GM12892 (cell line): ENCODE data around the gene CFAP65.

Experiments used
- POLR2A ChIP-seq: IDR thresholded peaks from 2 replicates; pipeline ENCODE4 v1.6.1; 2011; ENCODE audit warnings: low read depth, low read length, control low read depth
- POLR2AphosphoS5 ChIP-seq: IDR thresholded peaks from 2 replicates; pipeline ENCODE4 v1.6.1; 2011; ENCODE audit warnings: low read depth, low read length, control low read depth
- TAF1 ChIP-seq: IDR thresholded peaks from 2 replicates; pipeline ENCODE4 v1.6.1; 2011; ENCODE audit warnings: low read depth, mild to moderate bottlenecking, control low read depth, low read length, borderline replicate concordance

DNA sequence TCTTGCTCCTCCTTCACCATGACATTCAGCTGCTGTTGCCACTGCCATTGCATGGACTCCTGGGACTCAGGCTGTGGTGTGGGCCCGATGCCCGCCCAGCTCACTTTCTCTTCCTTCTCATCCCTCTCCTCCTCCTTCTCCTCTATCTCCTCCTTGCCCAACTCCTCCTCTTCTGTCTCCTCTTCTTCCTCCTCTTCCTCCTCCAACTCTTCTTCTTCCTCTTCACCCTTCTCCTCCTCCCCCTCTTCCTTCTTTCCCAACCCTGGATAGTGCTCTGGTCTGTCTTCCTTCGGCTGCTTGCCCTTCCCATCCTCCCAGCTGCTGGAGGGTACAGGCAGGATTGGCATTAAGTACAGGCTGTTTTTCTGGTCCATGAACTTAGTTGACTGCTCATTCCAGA lies 37.3 kb downstream of the CFAP65 start:
- TF ChIP-seq POLR2A, result no peak
- no peak for TF ChIP-seq TAF1
- TF ChIP-seq POLR2AphosphoS5, result no peak
